Measurements from ENCODE around the gene ARHGAP4. TPM values are rescaled to one million over a fixed set of nuclear protein-coding genes. Genes with fewer than 3 reads are reported as not detected.

The ARHGAP4 gene
- total and polyA plus RNA-seq, 2 of the 4 experiments (the other 2 are of a cell fraction) = 0.18 to 0.72 TPM

- Histone ChIP-seq H3K27me3 (ENCODE audit: control insufficient read depth, insufficient read depth, low read length) (no peaks in the 10 kb centered on the region), H2BK15ac (ENCODE audit: low read depth, low read length) (no peak overlapping the region), H3K4me3 (ENCODE audit: insufficient read depth, low read depth, low read length) (no peak overlapping the region), H2AK5ac (ENCODE audit: low read depth, low read length) (no peak overlapping the region), H3K9me3 (ENCODE audit: control insufficient read depth, insufficient read depth, low read length) (no peaks in the 10 kb centered on the region), H3K18ac (ENCODE audit: low read depth, low read length) (no peak overlapping the region), H4K8ac (ENCODE audit: low read depth in 2 of 2, low read length in 2 of 2) (no peak overlapping the region), H3K9me1 (ENCODE audit: insufficient read depth, low read length) (peaks cover 9% of the 10 kb centered on the region; the same call in 1 of the 2 replicates), H4K5ac (ENCODE audit: low read depth, low read length) (no peak overlapping the region), H3K79me1 (ENCODE audit: low read depth in 1 of 2, low read length in 2 of 2) (peaks cover 5 to 19% of the 10 kb centered on the region in 2 experiments; a peak in 3 of 4 replicates), H3K4ac (ENCODE audit: low read depth, low read length) (no peak overlapping the region), H4K20me1 (ENCODE audit: insufficient read depth, low read length) (peaks cover 65% of the 10 kb centered on the region), H3K36me3 (ENCODE audit: control insufficient read depth, insufficient read depth, low read length) (peaks cover 45% of the 10 kb centered on the region), H3K14ac (replicated peaks; ENCODE audit: low read depth, low read length) (no peak overlapping the region), H3K56ac (ENCODE audit: extremely low read depth, insufficient read depth, low read length) (no peak overlapping the region), H3K4me2 (ENCODE audit: low read depth, low read length) (no peak overlapping the region), H2BK120ac (ENCODE audit: low read depth, low read length) (no peak overlapping the region), H3K4me1 (ENCODE audit: control insufficient read depth, insufficient read depth, low read length) (peaks cover 16% of the 10 kb centered on the region; the same call in 1 of the 2 replicates), H3K9ac (ENCODE audit: low read depth, low read length) (no peak overlapping the region), H2AK9ac (replicated peaks; ENCODE audit: low read depth, low read length, poor library complexity) (no peak overlapping the region), H3K27ac (ENCODE audit: insufficient read depth, low read length) (no peak overlapping the region), H2BK5ac (ENCODE audit: low read depth, low read length, poor library complexity, severe bottlenecking) (no peak overlapping the region), H2AFZ (replicated peaks; ENCODE audit: low read length, poor library complexity) (no peak overlapping the region), H4K91ac (ENCODE audit: insufficient read depth, low read depth, low read length) (no peak overlapping the region), H3K23ac (ENCODE audit: low read depth, low read length) (no peak overlapping the region), H2BK20ac (ENCODE audit: low read depth, low read length) (no peak overlapping the region)
- in situ Hi-C loops (cut with MboI; ENCODE audit: low sequenced_read_pairs) (loop anchor here (10.0 kb wide), 1 partner anchor 199 kb away; the partner anchor contains the start of gene PLXNB3), intact Hi-C loops (cut with micrococcal nuclease) (no loop called here), dilution Hi-C loops (cut with HindIII; ENCODE audit: low sequenced_read_pairs, unreplicated experiment) (no loop called here)
- TF ChIP-seq SMC3 (IDR thresholded peaks at IDR 0.05; ENCODE audit: low read depth, low read length) (no peak), CHD1 (IDR thresholded peaks at IDR 0.05; ENCODE audit: low read depth, low read length) (no peak), RCOR1 (IDR thresholded peaks at IDR 0.05; ENCODE audit: insufficient replicate concordance, low read length) (no peak), CEBPB (IDR thresholded peaks at IDR 0.05; ENCODE audit: low read depth, low read length) (no peak), RFX5 (IDR thresholded peaks at IDR 0.05; ENCODE audit: low read depth, low read length) (no peak), FOS (IDR thresholded peaks at IDR 0.05; ENCODE audit: low read depth, low read length) (no peak), RAD21 (IDR thresholded peaks at IDR 0.05; ENCODE audit: low read length) (no peak), NFE2L2 (IDR thresholded peaks at IDR 0.05; ENCODE audit: low read depth, low read length) (no peak), USF2 (IDR thresholded peaks at IDR 0.05; ENCODE audit: low read depth, low read length) (no peak), BHLHE40 (IDR thresholded peaks at IDR 0.05; ENCODE audit: low read depth, low read length) (no peak), ELK1 (IDR thresholded peaks at IDR 0.05; ENCODE audit: borderline replicate concordance, low read depth, low read length) (no peak), MAFK (IDR thresholded peaks at IDR 0.05; ENCODE audit: low read depth, low read length) (no peak)
- no CpG with 5 or more reads among the region's 14 CpGs for WGBS, 2 experiments (ENCODE audit: extremely low coverage in 2 of 2, insufficient read length in 1 of 2)
- DNase-seq = no peak
- BruUV-seq (replicated peaks) = no TSS peak
- no peak for ATAC-seq (ENCODE audit: low read depth)
- POLR2A ChIA-PET (ENCODE audit: unreplicated experiment) = no interaction called here
- CTCF ChIA-PET = no interaction called here
Observed at GRCh38 chrX:153964105-153964504, 38.0 kb upstream of the ARHGAP4 start.

Measured in IMR-90 (cell line).